ENCODE data around the gene PRDM15.

The PRDM15 gene

DNA sequence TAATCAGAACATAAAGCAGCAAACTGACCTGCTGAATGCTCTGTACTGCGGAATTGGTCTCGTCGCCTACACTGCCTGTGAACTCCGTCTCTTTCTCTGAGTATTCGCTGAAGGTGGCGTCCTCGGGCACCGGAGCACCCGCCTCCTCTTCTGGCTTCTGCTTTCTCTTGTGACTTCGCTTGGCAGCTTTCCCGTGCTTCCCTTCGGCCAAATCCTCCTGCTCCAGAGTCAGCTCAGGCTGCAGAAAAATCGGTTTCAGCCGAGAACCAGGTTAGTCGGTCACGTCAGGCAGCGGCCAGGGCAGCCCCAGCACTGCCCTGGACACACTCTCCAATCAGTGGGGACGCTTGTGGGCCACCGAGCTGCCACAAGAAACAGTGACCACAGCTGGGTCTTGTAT is 76.5 kb downstream of the PRDM15 start:
- no peak overlapping the region for H3K4me3 ChIP-seq (ENCODE audit: low read length)
- peak; percentile 34 for DNase-seq (ENCODE audit: low read depth)
- TF ChIP-seq, protein P1, sequence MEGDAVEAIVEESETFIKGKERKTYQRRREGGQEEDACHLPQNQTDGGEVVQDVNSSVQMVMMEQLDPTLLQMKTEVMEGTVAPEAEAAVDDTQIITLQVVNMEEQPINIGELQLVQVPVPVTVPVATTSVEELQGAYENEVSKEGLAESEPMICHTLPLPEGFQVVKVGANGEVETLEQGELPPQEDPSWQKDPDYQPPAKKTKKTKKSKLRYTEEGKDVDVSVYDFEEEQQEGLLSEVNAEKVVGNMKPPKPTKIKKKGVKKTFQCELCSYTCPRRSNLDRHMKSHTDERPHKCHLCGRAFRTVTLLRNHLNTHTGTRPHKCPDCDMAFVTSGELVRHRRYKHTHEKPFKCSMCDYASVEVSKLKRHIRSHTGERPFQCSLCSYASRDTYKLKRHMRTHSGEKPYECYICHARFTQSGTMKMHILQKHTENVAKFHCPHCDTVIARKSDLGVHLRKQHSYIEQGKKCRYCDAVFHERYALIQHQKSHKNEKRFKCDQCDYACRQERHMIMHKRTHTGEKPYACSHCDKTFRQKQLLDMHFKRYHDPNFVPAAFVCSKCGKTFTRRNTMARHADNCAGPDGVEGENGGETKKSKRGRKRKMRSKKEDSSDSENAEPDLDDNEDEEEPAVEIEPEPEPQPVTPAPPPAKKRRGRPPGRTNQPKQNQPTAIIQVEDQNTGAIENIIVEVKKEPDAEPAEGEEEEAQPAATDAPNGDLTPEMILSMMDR (conservative IDR thresholded peaks at IDR 0.05; ENCODE audit: low read depth, low read length) = no peak

DNA sequence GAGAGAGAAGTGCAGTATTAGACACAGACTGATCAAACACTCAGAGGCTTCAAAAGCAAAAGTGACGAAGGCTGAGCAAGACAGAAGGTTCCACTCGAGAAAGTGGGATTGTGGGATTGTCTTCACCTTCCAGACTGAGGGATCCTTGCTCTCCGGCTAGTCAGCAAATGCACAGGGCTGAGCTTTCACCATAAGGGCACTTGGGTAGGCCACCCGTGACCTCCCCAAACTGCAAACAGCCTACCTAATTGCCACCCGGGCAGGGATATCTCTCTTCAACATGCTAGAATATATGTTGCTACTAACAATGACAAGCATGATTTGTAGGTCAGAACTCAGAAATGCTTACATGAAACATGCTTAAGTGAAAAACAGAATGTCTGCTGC is 77.0 kb downstream of the PRDM15 start:
- TF ChIP-seq, protein P1 (conservative IDR thresholded peaks at IDR 0.05; ENCODE audit: low read depth, low read length) = no peak
- no peak overlapping the region for H3K4me3 ChIP-seq (ENCODE audit: low read length)
- DNase-seq (ENCODE audit: low read depth) = no peak

DNA sequence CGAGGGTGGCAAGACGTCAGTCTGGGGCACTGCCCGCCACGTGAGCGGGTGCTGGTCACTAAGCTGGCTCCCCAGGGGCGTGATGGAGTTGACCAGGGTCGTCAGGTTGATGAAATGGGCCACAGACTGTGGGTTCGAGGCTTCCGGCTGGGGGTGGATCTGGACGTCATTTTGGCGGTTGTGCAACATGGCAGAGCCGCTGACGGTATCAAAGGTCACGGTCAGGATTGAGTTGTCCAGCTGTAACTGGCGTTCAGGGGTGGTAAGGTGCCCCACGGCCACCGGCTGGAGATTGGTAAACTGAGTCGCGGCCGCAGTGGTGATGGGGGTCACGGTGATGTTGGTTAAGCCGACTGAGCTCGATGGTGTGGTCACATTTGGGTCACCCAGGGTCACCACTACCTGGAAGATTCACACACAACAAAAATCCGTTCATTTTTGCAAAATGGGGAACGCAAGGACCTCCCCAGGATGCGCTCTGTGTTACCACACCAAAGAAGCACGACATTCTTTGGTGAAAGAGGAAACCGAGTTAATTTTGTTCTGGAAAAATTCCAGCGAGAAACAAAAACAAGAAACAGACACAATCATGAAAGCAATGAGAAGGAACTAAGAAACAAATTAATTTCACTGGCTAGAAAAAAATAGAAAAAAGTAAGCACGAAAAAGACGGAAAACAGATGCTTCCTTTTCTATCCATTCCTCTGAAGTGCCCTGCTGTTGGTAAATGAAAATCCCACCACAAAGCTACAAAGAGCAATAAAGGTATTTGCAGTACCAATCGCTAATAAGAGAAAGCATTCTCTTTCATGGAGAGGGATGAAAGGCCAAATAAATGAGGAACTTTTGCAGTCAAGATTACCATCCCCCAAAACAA is 77.6 kb downstream of the PRDM15 start:
- DNase-seq (ENCODE audit: low read depth) = no peak
- TF ChIP-seq, protein P1 (conservative IDR thresholded peaks at IDR 0.05; ENCODE audit: low read depth, low read length) = no peak
- H3K4me3 ChIP-seq (ENCODE audit: low read length) = no peak overlapping the region

DNA sequence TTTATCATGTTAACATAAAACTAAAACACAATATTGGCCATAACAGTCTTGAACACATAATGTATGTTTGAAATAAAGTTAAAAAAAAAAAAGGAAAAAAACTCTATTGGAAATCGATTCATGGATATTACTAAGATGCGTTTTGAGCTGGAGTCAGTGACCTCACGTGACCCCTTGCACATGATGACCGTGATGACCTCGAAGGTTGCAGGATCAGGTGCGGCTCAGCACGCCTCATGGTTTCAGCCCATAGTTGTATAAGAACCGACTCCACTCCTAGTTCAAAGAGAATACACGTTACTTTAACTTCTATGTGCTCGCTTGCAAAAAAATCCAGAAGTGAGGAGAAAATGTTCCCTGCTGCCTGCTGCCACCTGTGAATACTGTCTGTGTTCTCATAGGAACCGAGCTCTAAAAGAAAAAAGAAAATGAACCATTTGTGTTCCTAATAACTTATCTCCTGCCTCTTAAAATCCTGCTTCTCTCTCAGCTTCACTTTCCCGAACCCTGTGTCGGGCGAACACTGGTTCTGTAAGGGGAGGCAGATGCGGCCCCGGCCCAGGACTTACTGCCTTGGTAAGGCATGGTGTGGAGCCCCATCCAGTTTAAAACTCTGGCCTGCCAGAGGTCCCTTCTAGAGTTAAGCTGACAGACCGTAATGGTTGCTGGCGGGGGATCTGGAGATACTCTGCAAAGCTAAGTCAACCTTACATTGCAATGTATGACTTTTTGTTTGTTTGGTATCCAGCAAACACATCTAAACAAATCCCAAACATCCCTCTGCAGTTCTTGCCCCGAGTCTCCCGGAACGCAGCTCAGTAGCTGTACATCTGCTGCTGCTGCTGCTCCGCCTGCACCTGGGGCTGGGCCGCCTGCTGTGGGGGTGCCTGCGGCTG is 78.5 kb downstream of the PRDM15 start:
- H3K4me3 ChIP-seq (ENCODE audit: low read length) = no peak overlapping the region
- DNase-seq (ENCODE audit: low read depth) = no peak
- TF ChIP-seq, protein P1 (conservative IDR thresholded peaks at IDR 0.05; ENCODE audit: low read depth, low read length) = no peak

DNA sequence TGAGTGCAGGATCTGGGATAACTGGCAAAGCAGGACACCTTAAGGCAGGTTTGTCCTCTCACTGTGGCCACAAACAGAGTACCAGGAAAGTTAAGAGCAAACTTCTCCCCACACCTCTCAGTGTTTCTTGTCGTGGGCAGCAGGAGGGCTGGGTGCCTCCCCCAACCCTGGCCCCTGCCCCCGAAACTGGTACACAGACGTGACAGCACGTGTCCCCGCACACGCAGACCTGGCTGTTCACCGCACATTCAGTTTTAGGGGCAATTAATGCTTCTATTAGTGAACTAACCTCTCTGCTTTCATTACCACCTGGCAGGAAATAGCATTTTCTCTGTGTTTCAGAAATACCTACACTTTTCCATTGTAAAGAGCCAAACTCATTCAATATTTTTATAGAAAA is 79.4 kb downstream of the PRDM15 start:
- H3K4me3 ChIP-seq (ENCODE audit: low read length) = no peak overlapping the region
- TF ChIP-seq, protein P1 (conservative IDR thresholded peaks at IDR 0.05; ENCODE audit: low read depth, low read length) = no peak
- no peak for DNase-seq (ENCODE audit: low read depth)

DNA sequence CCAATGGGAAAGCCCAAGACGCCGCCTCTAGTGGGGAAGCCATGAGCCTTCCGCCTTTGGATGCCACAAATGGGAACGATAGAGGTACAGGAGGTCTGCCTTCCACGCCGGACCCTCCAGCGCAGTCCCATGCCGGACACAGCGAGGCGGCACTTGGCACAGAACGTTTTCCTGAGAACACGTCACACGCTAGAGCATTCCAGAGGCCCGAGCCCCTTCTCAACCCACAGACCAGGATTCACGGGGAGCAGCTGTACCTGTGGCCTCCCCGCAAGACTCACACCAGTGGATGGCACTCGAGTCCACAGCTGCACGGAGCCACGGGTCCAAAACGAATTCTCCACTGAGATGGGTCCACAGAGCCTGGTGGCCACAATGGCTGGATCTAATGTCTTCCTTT is 80.8 kb downstream of the PRDM15 start:
- TF ChIP-seq, protein P1 (conservative IDR thresholded peaks at IDR 0.05; ENCODE audit: low read depth, low read length) = no peak
- no peak for DNase-seq (ENCODE audit: low read depth)
- H3K4me3 ChIP-seq (ENCODE audit: low read length) = no peak overlapping the region

All from retinal pigment epithelial cell (primary cell).